Activated T-cell treated with anti-CD3 and anti-CD28 coated beads, Interleukin-2, amount 50 U/mL, for 4 hours (primary cell): ENCODE data around the gene BCAS1. TPM values are rescaled to one million over a fixed set of nuclear protein-coding genes. Genes with fewer than 3 reads are reported as not detected.

Source experiments
- ATAC-seq, 2 donors: fragments of 200-7000 bp; cut with Tn5 transposase; one replicate each; pipeline ENCODE4 v1.10.0; 2021
- DNase-seq: peaks from one replicate; pipeline ENCODE4 v3.0.0-alpha.2; 2020
- H3K27me3 Mint-ChIP-seq: one replicate; pipeline ENCODE4 v1.8.0; 2021; ENCODE audit warnings: low read depth, mixed read lengths
- H3K36me3 Mint-ChIP-seq: one replicate; pipeline ENCODE4 v1.8.0; 2022; ENCODE audit warnings: mixed read lengths; ENCODE audit not compliant: insufficient read depth
- H3K4me1 Mint-ChIP-seq: one replicate; pipeline ENCODE4 v1.8.0; 2021; ENCODE audit warnings: low read depth, mixed read lengths
- H3K4me3 Mint-ChIP-seq: one replicate; pipeline ENCODE4 v1.8.0; 2021; ENCODE audit warnings: mild to moderate bottlenecking, moderate library complexity, mixed read lengths
- H3K9me3 Mint-ChIP-seq: one replicate; pipeline ENCODE4 v1.8.0; 2021; ENCODE audit warnings: mixed read lengths
- total RNA-seq, 3 donors: library from RNA; stranded (reverse); gene quantifications; one replicate each; pipeline ENCODE4 v1.2.1, GENCODE V29; 2021

BCAS1 gene
- total RNA-seq, 3 donors from 2014 or later: 0.40 TPM; not detected in 2

DNA sequence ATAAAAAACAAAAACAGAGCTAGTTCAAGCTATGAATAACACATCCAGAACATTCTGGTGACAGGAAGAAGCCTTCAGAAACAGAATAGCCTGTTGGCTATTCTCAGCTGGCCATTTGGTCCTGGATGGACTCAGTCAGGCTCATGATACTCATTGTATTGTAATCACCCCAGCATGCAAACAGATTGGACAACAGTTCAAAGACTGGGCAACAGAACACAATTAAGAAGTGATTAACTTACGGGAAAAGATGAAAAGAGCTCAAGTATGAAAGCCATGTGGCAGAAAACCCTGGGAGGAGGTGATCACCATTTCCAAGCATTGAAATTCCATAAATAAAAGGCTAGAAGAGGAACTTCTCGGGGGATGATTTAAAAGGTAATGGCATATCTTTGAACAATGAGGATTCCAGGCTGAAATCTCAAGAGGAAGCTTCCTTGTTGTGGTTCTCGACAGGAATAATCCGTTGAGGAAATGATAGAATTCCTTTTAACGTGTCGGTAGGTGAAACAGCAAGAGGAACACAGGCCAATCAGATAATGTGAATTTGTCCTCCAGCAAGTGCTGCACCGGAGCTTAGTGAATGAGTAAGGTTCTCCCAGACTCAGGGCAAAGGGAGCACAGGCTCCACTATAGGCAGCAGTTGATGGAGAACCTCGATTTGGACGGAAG is 172.4 kb downstream of the BCAS1 start:
- Mint-ChIP-seq H3K4me1 (peaks cover 55% of the 10 kb centered on the region), H3K4me3 (no peak overlapping the region), H3K36me3 (no peaks in the 10 kb centered on the region), H3K27me3 (no peaks in the 10 kb centered on the region), H3K9me3 (no peaks in the 10 kb centered on the region)
- ATAC-seq (no peak), DNase-seq (no peak)

DNA sequence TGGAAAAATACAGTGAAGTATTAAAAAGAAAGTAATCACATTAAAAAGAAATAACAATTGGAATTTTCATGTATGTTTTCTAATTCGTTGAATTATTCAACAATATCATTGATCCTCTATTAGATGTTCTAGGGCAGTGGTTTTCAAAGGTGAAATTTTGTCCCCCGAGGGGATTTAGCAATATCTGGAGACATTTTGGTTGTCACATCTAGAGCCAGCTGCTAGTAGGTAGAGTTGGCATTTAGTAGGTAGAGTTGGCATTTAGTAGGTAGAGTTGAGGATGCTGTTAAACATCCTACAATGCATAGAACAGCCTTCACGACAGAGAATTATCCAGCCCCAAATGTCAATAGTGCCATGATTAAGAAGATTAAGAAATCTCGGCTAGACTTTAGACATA is 173.7 kb downstream of the BCAS1 start:
- DNase-seq: no peak
- Mint-ChIP-seq H3K36me3 (no peaks in the 10 kb centered on the region), H3K4me3 (no peak overlapping the region), H3K9me3 (no peaks in the 10 kb centered on the region), H3K27me3 (no peaks in the 10 kb centered on the region), H3K4me1 (peaks cover 64% of the 10 kb centered on the region)
- no peak for ATAC-seq

GRCh38 chr20:53896041-53896440 is 174.4 kb downstream of the BCAS1 start:
- H3K9me3 Mint-ChIP-seq: no peaks in the 10 kb centered on the region
- no peaks in the 10 kb centered on the region for H3K36me3 Mint-ChIP-seq
- H3K27me3 Mint-ChIP-seq: no peaks in the 10 kb centered on the region
- H3K4me1 Mint-ChIP-seq: peaks cover 64% of the 10 kb centered on the region
- no peak overlapping the region for H3K4me3 Mint-ChIP-seq
- DNase-seq (no peak), ATAC-seq (no peak)

- no peak for DNase-seq
- Mint-ChIP-seq H3K4me1 (peaks cover 61% of the 10 kb centered on the region), H3K36me3 (no peaks in the 10 kb centered on the region), H3K4me3 (no peak overlapping the region), H3K9me3 (no peaks in the 10 kb centered on the region), H3K27me3 (no peaks in the 10 kb centered on the region)
- no peak for ATAC-seq
These were observed 175.0 kb downstream of the BCAS1 start for GRCh38 chr20:53895385-53895755.

- DNase-seq: no peak
- no peak for ATAC-seq
- H3K9me3 Mint-ChIP-seq: no peaks in the 10 kb centered on the region
These were observed 175.5 kb downstream of the BCAS1 start for GRCh38 chr20:53894707-53895384.

More at GRCh38 chr20:53894707-53895384, 175.5 kb downstream of the BCAS1 start:
- H3K4me3 Mint-ChIP-seq: no peak overlapping the region
- H3K27me3 Mint-ChIP-seq: no peaks in the 10 kb centered on the region
- peaks cover 56% of the 10 kb centered on the region for H3K4me1 Mint-ChIP-seq
- H3K36me3 Mint-ChIP-seq: no peaks in the 10 kb centered on the region

Other genes with a start within 250 kb of the BCAS1 start
- not detected for gene CYP24A1, start 103.4 kb upstream of the BCAS1 start, total RNA-seq
- 10 to 100 TPM; 69.5 to 79.9 (median 78.9) TPM for gene PFDN4, start 137.5 kb upstream of the BCAS1 start, total RNA-seq